PC-9 (cell line): Measurements from ENCODE around the gene SPP2.

Source experiments
- CTCF ChIP-seq: fragments of 200-600 bp; sonication (generic); conservative IDR thresholded peaks from 2 replicates; pipeline ENCODE4 v1.6.1; 2017; ENCODE audit warnings: mixed run types, antibody characterized with exemption, mild to moderate bottlenecking, moderate library complexity
- EZH2 ChIP-seq: fragments of 200-600 bp; sonication (generic); IDR thresholded peaks from 2 replicates; pipeline ENCODE4 v1.8.0; 2017; ENCODE audit warnings: antibody characterized with exemption, low read depth

- TF ChIP-seq CTCF: no peak
- no peak for TF ChIP-seq EZH2
Observed at GRCh38 chr2:234098681-234099080, 48.2 kb downstream of the SPP2 start.
